Smooth muscle cell (in vitro differentiated cells): Measurements from ENCODE around the gene IKZF3. TPM values are rescaled to one million over a fixed set of nuclear protein-coding genes. Genes with fewer than 3 reads are reported as not detected.
"Not testable (repeated sequence)": the region's sequence is repeated elsewhere in the genome, so short reads cannot be mapped to it uniquely, and the experiment has no call there.

ENCODE experiments used
- DNase-seq: peaks from one replicate; lab custom pipeline; 2025; ENCODE audit not compliant: unreplicated experiment; lab: John Stamatoyannopoulos, UW
- H2AFZ ChIP-seq: fragments of 200-600 bp; sonication (generic); 2 replicates; pipeline ENCODE4 v1.6.0; 2016; ENCODE audit warnings: antibody characterized with exemption, low read depth, mild to moderate bottlenecking
- H3F3A ChIP-seq: fragments of 200-600 bp; sonication (generic); 2 replicates; pipeline ENCODE4 v1.6.0; 2017; ENCODE audit warnings: antibody characterized with exemption, low read depth
- H3K27ac ChIP-seq: fragments of 200-600 bp; sonication (generic); 2 replicates; pipeline ENCODE4 v1.5.1; 2016; ENCODE audit warnings: low read depth, mild to moderate bottlenecking
- H3K27me3 ChIP-seq: fragments of 200-600 bp; sonication (generic); 2 replicates; pipeline ENCODE4 v1.6.1; 2016; ENCODE audit warnings: low read depth, mild to moderate bottlenecking
- H3K36me3 ChIP-seq: fragments of 200-600 bp; sonication (generic); 2 replicates; pipeline ENCODE4 v1.5.1; 2016; ENCODE audit warnings: low read depth
- H3K4me1 ChIP-seq: fragments of 200-600 bp; sonication (generic); 2 replicates; pipeline ENCODE4 v1.5.1; 2016; ENCODE audit warnings: low read depth
- H3K4me2 ChIP-seq: fragments of 200-600 bp; sonication (generic); 2 replicates; pipeline ENCODE4 v1.6.0; 2016; ENCODE audit warnings: mild to moderate bottlenecking
- H3K4me3 ChIP-seq: fragments of 200-600 bp; sonication (generic); 2 replicates; pipeline ENCODE4 v1.5.1; 2016; ENCODE audit warnings: mild to moderate bottlenecking
- H3K79me2 ChIP-seq: fragments of 200-600 bp; sonication (generic); 2 replicates; pipeline ENCODE4 v1.6.0; 2016; ENCODE audit warnings: low read depth, mild to moderate bottlenecking
- H3K9ac ChIP-seq: fragments of 200-600 bp; sonication (generic); 2 replicates; pipeline ENCODE4 v1.6.0; 2016; ENCODE audit warnings: low read depth
- H3K9me3 ChIP-seq: fragments of 200-600 bp; sonication (generic); replicated peaks from 2 replicates; pipeline ENCODE4 v1.5.1; 2016; ENCODE audit warnings: low read depth
- H4K20me1 ChIP-seq: fragments of 200-600 bp; sonication (generic); 2 replicates; pipeline ENCODE4 v1.6.0; 2016; ENCODE audit warnings: low read depth
- CTCF ChIP-seq: fragments of 200-600 bp; sonication (generic); IDR thresholded peaks from 2 replicates; pipeline ENCODE4 v1.5.1; 2017; ENCODE audit warnings: borderline replicate concordance, mild to moderate bottlenecking, antibody characterized with exemption; ENCODE audit not compliant: insufficient read depth, poor library complexity, severe bottlenecking
- WGBS: methylation state at CpG from one replicate; pipeline ENCODE4 v1.1.7; 2016; ENCODE audit warnings: low lambda C conversion rate; 5-methylcytosine and 5-hydroxymethylcytosine counted together
- polyA plus RNA-seq: library from polyadenylated mRNA; unstranded; fragments of >200 nt; fragmentation: Nextera tagmentation; extraction: Ambion mirVana; gene quantifications from 2 replicates; pipeline ENCODE4 v1.2.1, GENCODE V29; 2016
- total RNA-seq: library from RNA; depleted of rRNA; stranded (reverse); fragments of >200 nt; gene quantifications from 2 replicates; pipeline ENCODE4 v1.2.3, GENCODE V29; 2014

The IKZF3 gene
- total and polyA plus RNA-seq, 2 experiments from 2014 or later, result under 0.01 TPM; not detected in 1

- no peak overlapping the region for H3K4me2 ChIP-seq
- H3F3A ChIP-seq, result no peaks in the 10 kb centered on the region
- no peak overlapping the region for H3K27ac ChIP-seq
- H3K9ac ChIP-seq, result no peak overlapping the region
- H3K4me3 ChIP-seq, result no peak overlapping the region
- H3K36me3 ChIP-seq, result no peaks in the 10 kb centered on the region
- DNase-seq, result no peak
- no peaks in the 10 kb centered on the region for H4K20me1 ChIP-seq
- TF ChIP-seq CTCF, result no peak
- H3K4me1 ChIP-seq, result no peaks in the 10 kb centered on the region
- H3K79me2 ChIP-seq, result no peaks in the 10 kb centered on the region
- H3K9me3 ChIP-seq, result no peaks in the 10 kb centered on the region
- no peak overlapping the region for H2AFZ ChIP-seq
- WGBS, result 63% methylated on average over 3 of the region's 3 CpGs
- peaks cover 23% of the 10 kb centered on the region for H3K27me3 ChIP-seq
Measured at GRCh38 chr17:39894681-39895376, 30.7 kb upstream of the IKZF3 start.

DNA sequence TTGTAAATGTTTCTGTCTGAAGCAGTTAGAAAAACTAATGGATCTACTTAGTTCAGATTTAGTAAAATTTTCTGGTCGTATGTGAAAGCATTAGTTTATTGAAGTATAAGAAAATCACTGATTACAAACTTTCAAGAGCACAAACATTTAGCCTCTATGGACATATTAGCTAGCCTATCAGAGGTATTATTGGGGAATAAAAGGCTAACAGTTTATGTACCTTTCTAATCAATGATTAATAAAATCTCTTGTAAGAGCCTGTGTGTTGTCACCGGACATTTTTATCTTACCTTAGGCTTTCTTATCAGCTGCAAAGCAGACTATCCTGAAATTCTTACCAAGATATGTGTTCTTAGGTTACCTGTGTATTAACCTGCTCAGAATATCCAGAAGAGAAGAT, 25.1 kb upstream of the IKZF3 start:
- no peak for DNase-seq
- no peaks in the 10 kb centered on the region for H3K36me3 ChIP-seq
- no peak overlapping the region for H3K4me2 ChIP-seq
- H4K20me1 ChIP-seq, result no peaks in the 10 kb centered on the region
- H3F3A ChIP-seq, result no peaks in the 10 kb centered on the region
- no peak overlapping the region for H3K9ac ChIP-seq
- H2AFZ ChIP-seq, result no peak overlapping the region
- TF ChIP-seq CTCF, result no peak
- H3K9me3 ChIP-seq, result no peaks in the 10 kb centered on the region
- H3K4me3 ChIP-seq, result no peak overlapping the region
- no peaks in the 10 kb centered on the region for H3K4me1 ChIP-seq
- H3K79me2 ChIP-seq, result no peaks in the 10 kb centered on the region
- H3K27ac ChIP-seq, result no peak overlapping the region
- peaks cover 59% of the 10 kb centered on the region for H3K27me3 ChIP-seq
- WGBS, result 83% methylated on average over 2 of the region's 2 CpGs

- no peak for TF ChIP-seq CTCF
- no peaks in the 10 kb centered on the region for H3K36me3 ChIP-seq
- no peak overlapping the region for H2AFZ ChIP-seq
- no peaks in the 10 kb centered on the region for H3K9me3 ChIP-seq
- no peaks in the 10 kb centered on the region for H3F3A ChIP-seq
- peaks cover 56% of the 10 kb centered on the region for H3K27me3 ChIP-seq
- H3K79me2 ChIP-seq, result no peaks in the 10 kb centered on the region
- no peak overlapping the region for H3K4me2 ChIP-seq
- H3K9ac ChIP-seq, result no peak overlapping the region
- H3K4me1 ChIP-seq, result no peaks in the 10 kb centered on the region
- no peaks in the 10 kb centered on the region for H4K20me1 ChIP-seq
- no peak for DNase-seq
- no peak overlapping the region for H3K4me3 ChIP-seq
- no peak overlapping the region for H3K27ac ChIP-seq
Measured at GRCh38 chr17:39887078-39887477, 23.0 kb upstream of the IKZF3 start.

DNA sequence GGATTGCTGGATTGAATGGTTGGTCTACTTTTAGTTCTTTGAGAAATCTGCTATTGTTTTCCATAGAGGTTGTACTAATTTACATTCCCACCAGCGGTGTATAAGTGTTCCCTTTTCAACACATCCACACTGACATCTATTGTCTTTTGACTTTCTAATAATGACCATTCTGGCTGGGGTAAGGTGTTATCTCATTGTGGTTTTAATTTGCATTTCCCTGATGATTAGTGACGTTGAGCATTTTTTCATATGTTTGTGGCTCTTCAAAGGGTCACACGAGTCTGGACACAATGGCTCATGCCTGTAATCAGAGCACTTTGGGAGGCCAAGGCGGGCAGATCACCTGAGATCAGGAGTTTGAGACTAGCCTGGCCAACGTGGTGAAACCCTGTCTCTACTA, 22.0 kb upstream of the IKZF3 start:
- WGBS, result 73% methylated on average over 5 of the region's 5 CpGs

More for the DNA sequence above, 22.0 kb upstream of the IKZF3 start:
- not testable (repeated sequence) for H3K9ac ChIP-seq, H3K36me3 ChIP-seq, H4K20me1 ChIP-seq, H3K27ac ChIP-seq, H3K4me1 ChIP-seq, DNase-seq, H2AFZ ChIP-seq, H3K4me3 ChIP-seq, H3K79me2 ChIP-seq, H3K4me2 ChIP-seq, H3F3A ChIP-seq, H3K9me3 ChIP-seq
- peaks cover 49% of the 10 kb centered on the region for H3K27me3 ChIP-seq
